GM18502 (cell line): Measurements from ENCODE around the gene CHRNA3.

Experiments
- ATAC-seq: cut with Tn5 transposase; IDR thresholded peaks from one replicate; pipeline ENCODE4 v1.9.1; 2021; ENCODE audit warnings: mild to moderate bottlenecking; ENCODE audit not compliant: unreplicated experiment, poor library complexity

CHRNA3 gene

GRCh38 chr15:78620527-78621421 is at the start of gene CHRNA3:
TSS of gene CHRNA3 (minus strand) at chr15:78620996. CDS start at chr15:78620794, 202 bp downstream.
- no peak for ATAC-seq

GRCh38 chr15:78668987-78669386 is 48.2 kb upstream of the CHRNA3 start:
- ATAC-seq, result no peak

DNA sequence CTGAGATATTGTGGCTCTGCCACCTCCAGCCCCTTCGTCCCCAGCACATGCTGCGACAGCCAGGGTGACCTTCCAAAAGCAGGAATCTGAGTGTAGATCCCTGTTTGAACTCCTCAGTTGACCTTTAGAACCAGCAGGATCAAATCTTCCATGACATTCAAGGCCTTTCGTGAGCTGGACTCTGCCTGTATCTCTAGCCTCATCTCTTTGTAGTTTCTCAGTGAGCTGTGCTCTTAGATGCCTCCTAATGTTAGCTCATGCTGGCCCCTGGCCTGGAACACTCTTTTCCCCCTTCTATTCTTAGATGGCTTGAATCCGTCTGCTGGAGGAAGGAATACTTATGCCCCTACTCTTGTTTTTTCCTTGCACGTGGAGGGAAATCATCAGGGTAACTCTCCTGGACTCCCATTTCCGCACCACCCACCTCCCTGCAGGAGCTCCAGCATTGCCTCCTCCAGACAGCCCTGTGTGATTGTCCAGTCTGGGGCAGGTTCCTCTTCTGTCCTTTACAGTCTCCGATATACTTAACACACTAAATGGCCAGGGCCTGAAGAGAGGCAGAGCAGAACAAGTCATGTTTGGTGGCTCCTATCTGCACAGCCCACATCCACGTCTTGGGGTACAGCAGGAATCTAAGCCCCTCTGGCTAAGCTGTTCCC is 46.9 kb upstream of the CHRNA3 start:
- ATAC-seq, result no peak

DNA sequence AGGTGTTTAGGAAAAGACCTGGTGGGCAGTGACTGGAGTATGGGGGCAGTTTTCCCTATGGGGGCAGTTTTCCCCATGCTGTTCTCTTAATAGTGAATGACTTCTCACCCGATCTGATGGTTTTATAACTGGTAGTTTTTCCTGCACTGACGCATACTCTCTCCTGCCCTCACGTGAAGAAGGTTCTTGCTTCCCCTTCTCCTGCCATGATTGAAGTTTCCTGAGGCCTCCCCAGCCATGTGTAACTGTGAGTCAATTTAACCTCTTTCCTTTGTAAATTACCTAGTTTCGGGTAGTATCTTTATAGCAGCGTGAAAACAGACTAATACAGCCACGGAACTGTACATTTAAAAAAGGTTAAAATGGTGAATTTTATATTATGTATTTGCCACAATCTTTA is 45.2 kb upstream of the CHRNA3 start:
- no peak for ATAC-seq

- ATAC-seq, result no peak
These were observed 42.9 kb upstream of the CHRNA3 start for GRCh38 chr15:78663703-78664102.

DNA sequence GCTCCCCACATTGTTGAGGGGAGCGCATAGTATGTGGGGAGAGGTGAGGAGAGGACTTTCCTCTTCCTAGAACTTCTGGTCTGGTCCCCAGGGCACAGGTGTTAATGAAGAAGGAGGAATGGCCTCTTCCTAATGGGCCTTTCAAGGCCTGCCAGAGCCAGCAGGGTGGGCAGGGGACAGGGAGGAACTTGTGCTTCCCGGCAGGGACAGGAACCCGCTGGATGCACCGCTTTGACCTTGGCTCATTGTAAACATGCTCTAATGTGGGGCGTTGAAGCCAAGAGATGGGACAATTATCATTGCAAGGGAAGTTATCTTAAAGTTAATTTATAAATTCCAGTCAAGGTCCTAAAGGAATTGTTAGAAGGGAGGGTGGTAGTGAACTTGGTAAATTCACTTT is 41.2 kb upstream of the CHRNA3 start:
- no peak for ATAC-seq

GRCh38 chr15:78661001-78661400 is 40.2 kb upstream of the CHRNA3 start:
- ATAC-seq, result no peak

DNA sequence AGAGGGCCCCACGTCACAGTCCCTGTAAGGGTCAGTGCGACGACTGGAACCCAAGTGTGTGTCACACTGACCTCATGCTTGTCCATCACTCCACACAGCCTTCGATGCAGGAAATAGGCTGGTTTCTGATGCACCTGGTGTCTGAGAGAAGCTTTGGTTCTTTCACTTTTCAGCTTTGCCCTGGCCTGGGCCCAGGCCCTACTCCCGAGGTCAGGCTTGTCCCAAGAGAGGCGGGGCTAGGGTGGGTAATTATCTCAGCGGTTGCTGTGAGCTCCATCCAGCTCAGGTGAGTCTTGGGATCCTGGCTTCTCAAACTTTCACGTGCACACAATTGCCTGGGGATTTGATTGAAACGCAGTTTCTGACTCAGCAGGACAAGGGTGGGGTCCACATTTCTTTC is 39.8 kb upstream of the CHRNA3 start:
- no peak for ATAC-seq

- no peak for ATAC-seq
These were observed 38.0 kb upstream of the CHRNA3 start for GRCh38 chr15:78658823-78659222.

DNA sequence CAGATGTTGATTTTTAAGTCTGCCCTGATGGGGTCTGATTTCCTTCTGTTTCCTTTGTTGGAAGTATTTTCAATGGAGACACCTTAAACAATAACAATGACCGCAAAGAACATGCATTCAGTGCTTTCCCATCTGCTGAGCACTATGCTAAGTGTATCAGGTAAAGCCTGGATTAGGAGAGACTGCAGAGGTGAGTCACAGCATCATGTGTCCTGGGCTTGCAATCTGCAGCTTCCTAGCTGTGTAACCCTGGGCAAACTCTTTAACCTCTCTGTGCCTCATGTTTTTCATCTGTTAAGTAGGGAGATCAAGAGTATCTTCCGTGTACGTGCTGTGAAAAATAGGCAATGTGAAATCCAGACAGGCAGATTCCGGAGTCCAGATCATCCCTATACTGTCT is 33.5 kb upstream of the CHRNA3 start:
- no peak for ATAC-seq

DNA sequence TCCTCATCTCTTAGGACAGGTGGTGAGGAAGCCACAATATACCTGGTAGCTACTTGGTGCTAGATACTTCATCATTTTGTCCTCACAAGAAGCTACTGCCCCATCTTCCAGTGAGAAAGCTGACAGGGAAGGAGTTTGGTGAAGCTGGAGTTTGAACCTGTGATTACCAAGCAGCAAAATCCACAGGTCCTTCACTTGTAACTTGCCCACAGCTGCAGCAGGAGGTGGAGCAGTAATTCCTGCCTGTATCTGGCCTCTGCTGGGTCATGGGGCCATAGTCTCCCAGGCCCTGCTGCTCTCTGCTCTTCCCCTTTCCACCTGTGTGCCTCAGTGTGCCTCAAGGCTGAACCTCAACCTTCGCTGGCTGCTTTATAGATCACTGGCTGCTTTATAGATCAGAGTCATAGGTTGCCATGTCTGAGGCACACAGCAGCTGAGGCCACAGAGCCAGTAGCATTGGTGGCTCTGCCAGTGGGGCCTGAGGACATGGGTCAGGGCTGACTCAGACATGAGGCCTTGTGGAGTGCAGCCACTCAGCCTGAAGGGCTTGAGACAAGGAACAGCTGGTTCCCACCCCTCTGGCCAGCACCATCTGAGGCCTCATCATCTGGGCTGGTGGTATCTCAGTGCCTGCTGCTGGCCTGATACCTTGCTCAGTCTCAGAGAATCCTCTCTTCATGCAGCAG is 31.3 kb upstream of the CHRNA3 start:
- no peak for ATAC-seq

- no peak for ATAC-seq
These were observed 30.2 kb upstream of the CHRNA3 start for GRCh38 chr15:78651007-78651406.

- ATAC-seq, result no peak
These were observed 29.2 kb upstream of the CHRNA3 start for GRCh38 chr15:78650022-78650421.

DNA sequence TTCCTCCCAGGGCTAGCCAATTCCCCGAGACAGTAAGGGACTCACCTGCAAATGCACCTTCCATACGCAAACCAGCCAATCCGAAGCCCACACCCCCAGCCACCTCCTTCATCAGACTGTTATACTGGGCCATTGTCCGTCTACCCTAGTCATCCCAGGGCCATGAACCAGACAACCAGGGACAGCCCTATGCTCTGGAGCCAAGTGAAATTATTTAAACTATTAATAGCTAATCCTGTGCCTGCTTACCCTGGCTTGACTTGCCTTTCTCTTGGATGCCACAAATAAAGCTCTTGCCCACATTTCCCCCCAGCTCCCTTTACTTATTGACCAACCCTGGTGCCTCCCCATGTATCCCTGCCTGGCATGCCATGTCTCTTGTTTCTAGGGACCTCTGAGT is 24.2 kb upstream of the CHRNA3 start:
- no peak for ATAC-seq

DNA sequence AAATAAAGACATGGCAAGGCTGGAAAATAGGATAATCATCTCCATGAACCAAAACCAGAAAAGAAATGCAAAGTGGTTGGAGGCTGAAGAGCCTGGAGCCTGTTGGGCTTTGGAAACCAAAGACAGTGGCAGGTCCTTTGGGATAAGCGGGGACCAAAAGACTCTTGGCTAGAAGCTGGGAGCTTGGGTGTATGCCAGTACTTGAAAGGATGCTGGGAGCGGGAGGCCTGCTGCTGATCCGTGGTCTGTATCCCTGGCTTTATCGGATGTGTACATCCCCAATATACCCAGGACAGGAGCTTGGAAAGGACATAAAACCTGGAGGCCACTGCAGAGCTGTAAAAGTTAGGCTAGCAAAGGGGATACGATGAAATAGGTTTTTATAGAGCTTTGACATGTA is 21.5 kb upstream of the CHRNA3 start:
- ATAC-seq, result no peak

DNA sequence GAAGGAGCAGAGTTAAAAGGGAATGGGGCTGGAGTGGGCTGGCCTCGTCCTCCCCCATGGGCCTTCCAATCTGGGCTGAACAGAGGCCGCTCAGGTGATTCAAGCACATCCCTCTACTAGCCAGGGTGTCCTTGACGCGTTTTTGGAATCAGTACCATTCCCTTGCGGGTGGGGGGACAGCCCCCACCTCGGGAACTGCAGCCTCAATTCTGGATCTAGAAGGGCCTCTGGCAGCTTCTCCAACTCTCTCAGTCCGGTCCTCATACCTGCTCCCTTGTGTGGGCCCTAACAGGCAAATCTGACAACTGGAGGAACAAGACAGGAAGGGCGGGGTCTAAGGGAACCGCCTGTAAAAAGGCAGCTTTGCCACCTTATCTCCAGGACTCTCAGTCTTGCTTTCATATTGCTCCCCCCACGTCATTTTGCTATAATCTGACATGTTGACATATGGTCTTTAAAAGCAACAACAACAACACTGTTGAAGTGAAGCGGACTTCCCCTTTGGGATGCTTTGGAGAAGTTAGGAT is 21.0 kb upstream of the CHRNA3 start:
- ATAC-seq, result no peak

DNA sequence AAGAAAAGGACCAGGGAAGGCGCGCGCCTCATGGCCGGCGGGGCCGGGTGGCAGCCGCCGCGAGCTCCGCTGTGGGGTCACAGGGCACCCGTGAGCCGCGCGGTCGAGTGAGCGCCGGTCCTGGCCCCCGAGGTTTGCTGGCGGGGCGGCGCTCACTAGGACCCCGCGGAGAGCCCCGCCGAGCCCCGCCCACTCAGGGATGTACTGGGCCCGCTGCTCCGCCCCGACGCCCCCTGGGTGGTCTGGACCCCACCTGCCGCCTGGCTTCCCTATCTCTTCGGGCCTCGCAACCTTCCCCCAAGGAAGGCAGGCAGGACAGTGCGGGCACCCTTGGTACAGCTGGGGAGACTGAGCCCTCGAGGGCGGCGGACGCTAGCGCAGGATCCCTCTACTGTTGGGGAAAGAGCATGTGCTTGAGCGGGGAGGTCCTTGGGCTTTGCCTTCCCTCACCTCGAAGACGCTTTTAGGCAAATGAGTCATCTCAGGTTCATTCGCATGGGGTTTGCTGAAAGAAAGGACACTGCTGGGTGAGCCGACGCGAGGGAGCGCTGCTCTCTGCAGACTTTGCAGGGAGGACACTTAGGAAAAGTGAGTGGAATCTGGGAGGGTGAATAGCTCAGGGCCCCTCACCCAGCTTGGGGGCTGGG is 20.4 kb upstream of the CHRNA3 start, which contains the start of gene CHRNB4:
Gene CHRNB4, minus strand, starts transcription at position 109 of the 647 bp plus-strand sequence. Its CDS starts 77 bp downstream, at position 32.
- no peak for ATAC-seq

- no peak for ATAC-seq
These were observed 19.8 kb upstream of the CHRNA3 start for GRCh38 chr15:78640527-78641101.

- ATAC-seq, result no peak
These were observed 18.0 kb upstream of the CHRNA3 start for GRCh38 chr15:78638658-78639314.
